IPS-NIHi7 (cell line): Measurements from ENCODE around the gene MYLIP.
A peak's percentile ranks its signal among the peaks of the same experiment; 100 is the strongest.

Experiments used
- DNase-seq: peaks from one replicate; pipeline ENCODE4 v3.0.0; 2012; ENCODE audit warnings: mixed read lengths; ENCODE audit errors: extremely low spot score

Gene MYLIP

GRCh38 chr6:16141514-16141913 is 12.6 kb downstream of the MYLIP start:
- no peak for DNase-seq

GRCh38 chr6:16145038-16145437 is 16.2 kb downstream of the MYLIP start:
- DNase-seq, result no peak

- no peak for DNase-seq
Observed at GRCh38 chr6:16146028-16146427, 17.1 kb downstream of the MYLIP start.

- DNase-seq, result no peak
Observed at GRCh38 chr6:16146527-16146955, 17.7 kb downstream of the MYLIP start.

GRCh38 chr6:16148498-16148897 is 19.6 kb downstream of the MYLIP start:
- peak; percentile 62 for DNase-seq

- no peak for DNase-seq
Observed at GRCh38 chr6:16149305-16149704, 20.4 kb downstream of the MYLIP start.

GRCh38 chr6:16150098-16150497 is 21.2 kb downstream of the MYLIP start:
- DNase-seq, result no peak

- DNase-seq, result no peak
Observed at GRCh38 chr6:16153211-16153820, 24.4 kb downstream of the MYLIP start.

GRCh38 chr6:16154904-16155303 is 26.0 kb downstream of the MYLIP start:
- DNase-seq, result no peak

- no peak for DNase-seq
Observed at GRCh38 chr6:16157492-16157891, 28.6 kb downstream of the MYLIP start.

- no peak for DNase-seq
Observed at GRCh38 chr6:16157909-16158308, 29.0 kb downstream of the MYLIP start.

GRCh38 chr6:16158943-16159557 is 30.2 kb downstream of the MYLIP start:
- DNase-seq, result no peak

GRCh38 chr6:16160794-16161193 is 31.9 kb downstream of the MYLIP start:
- DNase-seq, result no peak

GRCh38 chr6:16162003-16162402 is 33.1 kb downstream of the MYLIP start:
- no peak for DNase-seq

GRCh38 chr6:16163066-16163465 is 34.2 kb downstream of the MYLIP start:
- no peak for DNase-seq

- DNase-seq, result no peak
Observed at GRCh38 chr6:16163535-16164300, 34.8 kb downstream of the MYLIP start.

- DNase-seq, result no peak
Observed at GRCh38 chr6:16165641-16166040, 36.8 kb downstream of the MYLIP start.

- DNase-seq, result no peak
Observed at GRCh38 chr6:16166871-16167608, 38.2 kb downstream of the MYLIP start.

GRCh38 chr6:16168121-16168520 is 39.2 kb downstream of the MYLIP start:
- DNase-seq, result no peak

- no peak for DNase-seq
Observed at GRCh38 chr6:16168858-16169257, 40.0 kb downstream of the MYLIP start.

GRCh38 chr6:16171400-16171799 is 42.5 kb downstream of the MYLIP start:
- DNase-seq, result no peak
